ENCODE results near the gene DAW1.

Gene DAW1

DNA sequence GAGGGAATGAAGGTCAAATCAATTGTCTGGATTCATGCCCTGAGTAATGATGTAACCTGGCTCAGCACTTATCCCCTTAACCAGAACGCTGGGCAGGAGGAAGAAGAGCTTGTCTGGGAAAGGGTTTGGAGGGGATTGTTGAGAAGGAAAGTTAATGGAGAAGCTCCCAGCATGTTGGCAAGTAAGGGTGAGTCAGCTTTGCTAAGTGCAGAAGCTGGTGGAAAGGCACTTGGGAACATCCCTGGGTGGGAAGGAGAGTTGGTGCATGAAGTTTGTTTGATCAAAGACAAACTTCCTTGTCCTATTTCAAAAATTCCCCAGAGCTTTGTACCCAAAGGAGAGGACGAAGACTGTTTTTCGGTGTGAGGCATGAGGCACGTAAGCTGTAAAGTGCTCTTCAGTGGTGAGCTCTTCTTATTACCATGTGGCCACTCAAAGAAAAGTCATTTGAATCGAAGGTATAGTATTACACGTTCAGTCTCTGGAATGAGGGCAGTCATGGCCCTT is 17.6 kb upstream of the DAW1 start:
- Histone ChIP-seq H3K36me3 (ENCODE audit: control insufficient read depth, low read length) (no peaks in the 10 kb centered on the region), H3K27me3 (ENCODE audit: control insufficient read depth, low read length) (no peaks in the 10 kb centered on the region), H4K20me1 (ENCODE audit: control insufficient read depth, insufficient read depth, low read depth, low read length) (no peaks in the 10 kb centered on the region), H3K4me2 (ENCODE audit: low read length) (no peak overlapping the region), H3K79me2 (ENCODE audit: control insufficient read depth, low read length) (no peaks in the 10 kb centered on the region), H3K4me1 (ENCODE audit: control insufficient read depth, low read length) (no peaks in the 10 kb centered on the region), H3F3A (ENCODE audit: control insufficient read depth, insufficient read depth) (no peaks in the 10 kb centered on the region), H3K27ac (ENCODE audit: low read depth, low read length) (no peak overlapping the region), H3K9me3 (ENCODE audit: control insufficient read depth, insufficient read depth, low read length) (no peaks in the 10 kb centered on the region), H3K4me3 (ENCODE audit: low read length) (no peak overlapping the region), H3K9me2 (replicated peaks; ENCODE audit: control insufficient read depth, low read length) (no peaks in the 10 kb centered on the region)
- no peak for TF ChIP-seq CTCF (IDR thresholded peaks at IDR 0.05; ENCODE audit: low read depth, low read length, poor library complexity, severe bottlenecking)

GRCh38 chr2:227855440-227855839 is 16.0 kb upstream of the DAW1 start:
- no peaks in the 10 kb centered on the region for H3F3A ChIP-seq (ENCODE audit: control insufficient read depth, insufficient read depth)
- no peak overlapping the region for H3K27ac ChIP-seq (ENCODE audit: low read depth, low read length)
- no peaks in the 10 kb centered on the region for H3K36me3 ChIP-seq (ENCODE audit: control insufficient read depth, low read length)
- no peaks in the 10 kb centered on the region for H3K4me1 ChIP-seq (ENCODE audit: control insufficient read depth, low read length)
- H3K9me3 ChIP-seq (ENCODE audit: control insufficient read depth, insufficient read depth, low read length), result no peaks in the 10 kb centered on the region
- TF ChIP-seq CTCF (IDR thresholded peaks at IDR 0.05; ENCODE audit: low read depth, low read length, poor library complexity, severe bottlenecking) (no peak), EZH2phosphoT487 (IDR thresholded peaks at IDR 0.05; ENCODE audit: borderline replicate concordance, low read length) (no peak)
- no peaks in the 10 kb centered on the region for H4K20me1 ChIP-seq (ENCODE audit: control insufficient read depth, insufficient read depth, low read depth, low read length)
- H3K4me2 ChIP-seq (ENCODE audit: low read length), result no peak overlapping the region
- H3K27me3 ChIP-seq (ENCODE audit: control insufficient read depth, low read length), result no peaks in the 10 kb centered on the region
- no peak overlapping the region for H3K4me3 ChIP-seq (ENCODE audit: low read length)
- no peaks in the 10 kb centered on the region for H3K9me2 ChIP-seq (replicated peaks; ENCODE audit: control insufficient read depth, low read length)
- no peaks in the 10 kb centered on the region for H3K79me2 ChIP-seq (ENCODE audit: control insufficient read depth, low read length)

GRCh38 chr2:227856697-227857096 is 14.7 kb upstream of the DAW1 start:
- no peaks in the 10 kb centered on the region for H3K79me2 ChIP-seq (ENCODE audit: control insufficient read depth, low read length)
- no peak overlapping the region for H3K4me2 ChIP-seq (ENCODE audit: low read length)
- no peaks in the 10 kb centered on the region for H3K9me3 ChIP-seq (ENCODE audit: control insufficient read depth, insufficient read depth, low read length)
- no peaks in the 10 kb centered on the region for H3K4me1 ChIP-seq (ENCODE audit: control insufficient read depth, low read length)
- H3K27me3 ChIP-seq (ENCODE audit: control insufficient read depth, low read length), result no peaks in the 10 kb centered on the region
- no peak overlapping the region for H3K27ac ChIP-seq (ENCODE audit: low read depth, low read length)
- H3K9me2 ChIP-seq (replicated peaks; ENCODE audit: control insufficient read depth, low read length), result no peaks in the 10 kb centered on the region
- no peaks in the 10 kb centered on the region for H3F3A ChIP-seq (ENCODE audit: control insufficient read depth, insufficient read depth)
- TF ChIP-seq EZH2phosphoT487 (IDR thresholded peaks at IDR 0.05; ENCODE audit: borderline replicate concordance, low read length) (no peak), CTCF (IDR thresholded peaks at IDR 0.05; ENCODE audit: low read depth, low read length, poor library complexity, severe bottlenecking) (no peak)
- H3K36me3 ChIP-seq (ENCODE audit: control insufficient read depth, low read length), result no peaks in the 10 kb centered on the region
- no peak overlapping the region for H3K4me3 ChIP-seq (ENCODE audit: low read length)
- H4K20me1 ChIP-seq (ENCODE audit: control insufficient read depth, insufficient read depth, low read depth, low read length), result no peaks in the 10 kb centered on the region

DNA sequence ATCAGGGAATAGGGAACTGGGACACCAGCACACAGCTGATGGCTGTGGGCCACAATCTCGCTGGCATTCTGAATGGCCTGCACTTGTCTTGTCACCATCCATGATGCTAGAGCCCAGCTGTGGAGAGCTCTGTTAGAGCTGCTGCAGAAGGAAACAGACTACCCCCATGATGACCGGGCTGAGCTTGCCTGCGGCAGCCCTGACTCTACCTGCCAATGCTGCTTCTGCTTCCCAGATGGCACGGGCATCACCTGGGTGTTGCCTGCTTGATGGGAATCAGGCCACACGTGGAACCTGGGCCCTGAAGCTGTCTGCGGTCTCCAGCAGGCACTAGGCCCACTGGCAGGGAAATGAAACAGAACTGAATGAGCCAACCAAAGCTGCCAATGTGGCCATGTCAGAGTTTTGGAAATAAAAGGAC is 11.2 kb upstream of the DAW1 start:
- Histone ChIP-seq H3F3A (ENCODE audit: control insufficient read depth, insufficient read depth) (no peaks in the 10 kb centered on the region), H3K36me3 (ENCODE audit: control insufficient read depth, low read length) (no peaks in the 10 kb centered on the region), H4K20me1 (ENCODE audit: control insufficient read depth, insufficient read depth, low read depth, low read length) (no peaks in the 10 kb centered on the region), H3K4me1 (ENCODE audit: control insufficient read depth, low read length) (no peaks in the 10 kb centered on the region), H3K9me3 (ENCODE audit: control insufficient read depth, insufficient read depth, low read length) (no peaks in the 10 kb centered on the region), H3K27ac (ENCODE audit: low read depth, low read length) (no peak overlapping the region), H3K4me3 (ENCODE audit: low read length) (no peak overlapping the region), H3K4me2 (ENCODE audit: low read length) (no peak overlapping the region), H3K9me2 (replicated peaks; ENCODE audit: control insufficient read depth, low read length) (no peaks in the 10 kb centered on the region), H3K79me2 (ENCODE audit: control insufficient read depth, low read length) (no peaks in the 10 kb centered on the region), H3K27me3 (ENCODE audit: control insufficient read depth, low read length) (no peaks in the 10 kb centered on the region)
- TF ChIP-seq EZH2phosphoT487 (IDR thresholded peaks at IDR 0.05; ENCODE audit: borderline replicate concordance, low read length), result no peak
- TF ChIP-seq CTCF (IDR thresholded peaks at IDR 0.05; ENCODE audit: low read depth, low read length, poor library complexity, severe bottlenecking), result no peak
